ENCODE measurements around the gene FAS.

Gene FAS

GRCh38 chr10:88952647-88953111 lies 37.9 kb upstream of the FAS start, which contains the start of gene ACTA2:
ACTA2 (minus strand) TSS chr10:88952773; CDS start chr10:88948930, 3,843 bp downstream.
- peak within 1 kb of the TSS; percentile 67; the same call in 1 of the 2 replicates for H3K27ac ChIP-seq (ENCODE audit: low read length)
- H3K4me1 ChIP-seq (ENCODE audit: low read length), result peaks cover 30% of the 10 kb centered on the region
- no peaks in the 10 kb centered on the region for H3K36me3 ChIP-seq (replicated peaks; ENCODE audit: low read depth, low read length)
- no peaks in the 10 kb centered on the region for H4K20me1 ChIP-seq (ENCODE audit: insufficient read depth, low read length)
- no peaks in the 10 kb centered on the region for H3K27me3 ChIP-seq (ENCODE audit: low read depth, low read length)
- H2AFZ ChIP-seq (ENCODE audit: low read depth, low read length), result 0 out of 2 replicates have a peak within 1 kb of the TSS, but pooled peaks have one; percentile 44
- no peaks in the 10 kb centered on the region for H3K9me3 ChIP-seq (ENCODE audit: insufficient read depth, low read length)
- TF ChIP-seq EZH2phosphoT487 (IDR thresholded peaks at IDR 0.05; ENCODE audit: low read depth) (no peak), CTCF (IDR thresholded peaks at IDR 0.05; ENCODE audit: low read depth, low read length) (no peak)
- peak within 1 kb of the TSS; percentile 64 for H3K4me2 ChIP-seq (ENCODE audit: low read length)
- H3K4me3 ChIP-seq (ENCODE audit: low read length), result peak within 1 kb of the TSS; percentile 43; the same call in 1 of the 2 replicates
- H3K79me2 ChIP-seq (ENCODE audit: low read length), result no peaks in the 10 kb centered on the region
- H3K9ac ChIP-seq (ENCODE audit: low read length), result peak within 1 kb of the TSS; percentile 32; the same call in 1 of the 2 replicates

DNA sequence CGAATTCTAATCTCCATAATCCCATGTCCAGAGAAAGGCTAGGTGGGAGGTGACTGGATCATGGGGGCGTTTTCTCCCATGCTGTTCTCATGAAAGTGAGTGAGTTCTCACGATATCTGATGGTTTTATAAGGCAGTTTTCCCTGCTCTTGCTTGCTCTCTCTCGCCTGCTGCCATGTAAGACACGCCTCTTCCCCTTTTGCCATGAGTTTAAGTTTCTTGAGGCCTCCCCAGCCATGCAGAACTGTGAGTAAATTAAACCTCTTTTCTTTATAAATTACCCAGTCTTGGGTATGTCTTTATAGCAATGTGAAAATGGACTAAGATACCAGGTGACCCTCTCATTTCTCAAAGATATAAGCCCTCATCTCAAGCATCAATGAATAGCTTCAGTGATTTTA lies 36.9 kb upstream of the FAS start:
- Histone ChIP-seq H3K27ac (ENCODE audit: low read length) (no peak overlapping the region), H3K27me3 (ENCODE audit: low read depth, low read length) (no peaks in the 10 kb centered on the region), H3K4me2 (ENCODE audit: low read length) (no peak overlapping the region), H3K79me2 (ENCODE audit: low read length) (no peaks in the 10 kb centered on the region), H4K20me1 (ENCODE audit: insufficient read depth, low read length) (no peaks in the 10 kb centered on the region), H2AFZ (ENCODE audit: low read depth, low read length) (no peak overlapping the region), H3K4me1 (ENCODE audit: low read length) (peaks cover 30% of the 10 kb centered on the region), H3K9me3 (ENCODE audit: insufficient read depth, low read length) (no peaks in the 10 kb centered on the region), H3K9ac (ENCODE audit: low read length) (no peak overlapping the region), H3K36me3 (replicated peaks; ENCODE audit: low read depth, low read length) (no peaks in the 10 kb centered on the region), H3K4me3 (ENCODE audit: low read length) (no peak overlapping the region)
- TF ChIP-seq CTCF (IDR thresholded peaks at IDR 0.05; ENCODE audit: low read depth, low read length) (no peak), EZH2phosphoT487 (IDR thresholded peaks at IDR 0.05; ENCODE audit: low read depth) (no peak)

DNA sequence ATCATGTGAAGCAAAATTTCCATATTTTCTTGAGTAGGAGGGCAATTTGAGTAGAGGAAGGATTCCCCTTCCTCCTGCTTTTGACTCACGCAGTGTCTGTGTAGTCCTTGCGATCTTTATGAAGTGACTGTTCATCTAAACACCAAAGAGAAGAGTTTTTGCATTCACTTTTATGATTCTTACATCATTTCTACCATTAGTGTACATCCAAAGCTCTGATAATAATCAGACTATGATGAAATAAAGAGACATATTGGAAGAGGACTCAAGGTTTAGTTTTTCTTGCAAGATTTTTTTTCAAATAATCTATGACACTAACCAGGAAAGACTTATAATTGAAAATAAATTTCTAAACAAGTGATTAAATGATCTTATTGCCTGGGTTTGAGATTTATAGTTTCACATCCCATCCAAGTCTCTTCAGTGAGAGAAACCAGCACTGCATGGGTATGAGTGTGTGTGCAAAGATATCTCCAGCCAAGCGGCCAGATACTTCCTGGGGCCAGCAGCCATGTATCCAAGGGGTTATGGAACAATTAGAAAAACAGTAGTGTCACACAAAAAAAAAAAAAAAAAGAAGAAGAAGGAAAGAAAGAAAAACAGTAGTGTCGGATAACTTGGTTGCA lies 36.0 kb upstream of the FAS start:
- TF ChIP-seq CTCF (IDR thresholded peaks at IDR 0.05; ENCODE audit: low read depth, low read length) (no peak), EZH2phosphoT487 (IDR thresholded peaks at IDR 0.05; ENCODE audit: low read depth) (no peak)
- Histone ChIP-seq H3K27me3 (ENCODE audit: low read depth, low read length) (no peaks in the 10 kb centered on the region), H3K9me3 (ENCODE audit: insufficient read depth, low read length) (no peaks in the 10 kb centered on the region), H3K4me1 (ENCODE audit: low read length) (peaks cover 30% of the 10 kb centered on the region), H3K9ac (ENCODE audit: low read length) (no peak overlapping the region), H3K4me3 (ENCODE audit: low read length) (no peak overlapping the region), H2AFZ (ENCODE audit: low read depth, low read length) (no peak overlapping the region), H3K27ac (ENCODE audit: low read length) (no peak overlapping the region), H3K4me2 (ENCODE audit: low read length) (no peak overlapping the region), H4K20me1 (ENCODE audit: insufficient read depth, low read length) (no peaks in the 10 kb centered on the region), H3K79me2 (ENCODE audit: low read length) (no peaks in the 10 kb centered on the region), H3K36me3 (replicated peaks; ENCODE audit: low read depth, low read length) (no peaks in the 10 kb centered on the region)

DNA sequence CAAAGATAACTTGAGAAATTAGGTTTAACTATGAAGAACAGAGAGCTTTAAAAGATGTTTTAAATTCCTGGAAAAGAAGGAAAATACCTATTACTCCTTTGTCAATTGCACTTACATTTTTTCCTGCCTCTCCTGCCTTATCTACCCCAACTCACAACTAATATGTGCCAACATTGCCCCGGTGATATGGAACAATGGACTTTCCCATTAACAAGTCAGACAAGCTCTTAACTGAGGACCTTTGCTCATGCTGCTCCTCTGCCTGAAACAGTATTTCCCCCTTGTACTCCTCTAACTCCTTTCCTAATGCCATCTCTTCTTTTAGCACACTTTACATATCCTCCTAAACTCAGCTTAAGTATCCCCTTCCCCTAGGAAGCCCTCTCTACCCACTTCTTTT lies 33.2 kb upstream of the FAS start:
- H3K36me3 ChIP-seq (replicated peaks; ENCODE audit: low read depth, low read length), result no peaks in the 10 kb centered on the region
- H3K4me3 ChIP-seq (ENCODE audit: low read length), result no peak overlapping the region
- no peak overlapping the region for H3K9ac ChIP-seq (ENCODE audit: low read length)
- H4K20me1 ChIP-seq (ENCODE audit: insufficient read depth, low read length), result no peaks in the 10 kb centered on the region
- H3K79me2 ChIP-seq (ENCODE audit: low read length), result no peaks in the 10 kb centered on the region
- H3K4me2 ChIP-seq (ENCODE audit: low read length), result no peak overlapping the region
- TF ChIP-seq EZH2phosphoT487 (IDR thresholded peaks at IDR 0.05; ENCODE audit: low read depth), result no peak
- no peak for TF ChIP-seq CTCF (IDR thresholded peaks at IDR 0.05; ENCODE audit: low read depth, low read length)
- no peaks in the 10 kb centered on the region for H3K27me3 ChIP-seq (ENCODE audit: low read depth, low read length)
- H2AFZ ChIP-seq (ENCODE audit: low read depth, low read length), result no peak overlapping the region
- H3K4me1 ChIP-seq (ENCODE audit: low read length), result peaks cover 3% of the 10 kb centered on the region; the same call in 1 of the 2 replicates
- H3K9me3 ChIP-seq (ENCODE audit: insufficient read depth, low read length), result no peaks in the 10 kb centered on the region
- no peak overlapping the region for H3K27ac ChIP-seq (ENCODE audit: low read length)
